GM18520 (cell line): ENCODE data around the gene FGD6.
A peak's percentile ranks its signal among the peaks of the same experiment; 100 is the strongest.
"Not testable (repeated sequence)": the region's sequence is repeated elsewhere in the genome, so short reads cannot be mapped to it uniquely, and the experiment has no call there.

Experiments
- ATAC-seq: cut with Tn5 transposase; IDR thresholded peaks from one replicate; pipeline ENCODE4 v1.9.1; 2021; ENCODE audit not compliant: unreplicated experiment

Gene FGD6

GRCh38 chr12:95235621-95236020, 18.4 kb upstream of the FGD6 start:
- not testable (repeated sequence) for ATAC-seq

GRCh38 chr12:95234187-95234586, 16.9 kb upstream of the FGD6 start:
- ATAC-seq, result not testable (repeated sequence)

GRCh38 chr12:95231190-95231589, 13.9 kb upstream of the FGD6 start:
- ATAC-seq, result no peak

GRCh38 chr12:95230313-95230712, 13.0 kb upstream of the FGD6 start:
- no peak for ATAC-seq

GRCh38 chr12:95229636-95230035, 12.4 kb upstream of the FGD6 start:
- ATAC-seq, result no peak

- no peak for ATAC-seq
Observed at GRCh38 chr12:95228617-95229016, 11.3 kb upstream of the FGD6 start.

GRCh38 chr12:95227818-95228356, 10.6 kb upstream of the FGD6 start:
- ATAC-seq, result no peak

GRCh38 chr12:95225645-95226212, 8.5 kb upstream of the FGD6 start:
- ATAC-seq, result no peak

GRCh38 chr12:95224202-95225170, 7.2 kb upstream of the FGD6 start:
- ATAC-seq, result no peak

- ATAC-seq, result no peak
Observed at GRCh38 chr12:95220726-95221125, 3.5 kb upstream of the FGD6 start.

GRCh38 chr12:95220190-95220589, 2.9 kb upstream of the FGD6 start:
- ATAC-seq, result no peak

- no peak for ATAC-seq
Observed at GRCh38 chr12:95218150-95219133, 1.2 kb upstream of the FGD6 start.

- peak; percentile 1 for ATAC-seq
Observed at GRCh38 chr12:95216711-95217376, 423 bp downstream of the FGD6 start.

GRCh38 chr12:95215949-95216348, 1.3 kb downstream of the FGD6 start:
- no peak for ATAC-seq

GRCh38 chr12:95214466-95214865, 2.8 kb downstream of the FGD6 start:
- ATAC-seq, result no peak

- no peak for ATAC-seq
Observed at GRCh38 chr12:95213928-95214327, 3.3 kb downstream of the FGD6 start.

- ATAC-seq, result no peak
Observed at GRCh38 chr12:95213119-95213518, 4.1 kb downstream of the FGD6 start.

- ATAC-seq, result no peak
Observed at GRCh38 chr12:95212586-95212985, 4.7 kb downstream of the FGD6 start.

GRCh38 chr12:95208678-95209077, 8.6 kb downstream of the FGD6 start:
- no peak for ATAC-seq

GRCh38 chr12:95207407-95207806, 9.9 kb downstream of the FGD6 start:
- no peak for ATAC-seq
